Activated CD8-positive, alpha-beta memory T cell treated with anti-CD3 and anti-CD28 coated beads for 1 hour (primary cell): Measurements from ENCODE around the gene IRGQ.
"Not testable (repeated sequence)": the region's sequence is repeated elsewhere in the genome, so short reads cannot be mapped to it uniquely, and the experiment has no call there.

Experiments used
- DNase-seq, 2 donors: peaks; one replicate each; pipeline ENCODE4 v3.0.0-alpha.2; 2020; ENCODE audit warnings: low read depth in 1 of 2; ENCODE audit errors: extremely low read depth in 1 of 2

IRGQ gene

DNA sequence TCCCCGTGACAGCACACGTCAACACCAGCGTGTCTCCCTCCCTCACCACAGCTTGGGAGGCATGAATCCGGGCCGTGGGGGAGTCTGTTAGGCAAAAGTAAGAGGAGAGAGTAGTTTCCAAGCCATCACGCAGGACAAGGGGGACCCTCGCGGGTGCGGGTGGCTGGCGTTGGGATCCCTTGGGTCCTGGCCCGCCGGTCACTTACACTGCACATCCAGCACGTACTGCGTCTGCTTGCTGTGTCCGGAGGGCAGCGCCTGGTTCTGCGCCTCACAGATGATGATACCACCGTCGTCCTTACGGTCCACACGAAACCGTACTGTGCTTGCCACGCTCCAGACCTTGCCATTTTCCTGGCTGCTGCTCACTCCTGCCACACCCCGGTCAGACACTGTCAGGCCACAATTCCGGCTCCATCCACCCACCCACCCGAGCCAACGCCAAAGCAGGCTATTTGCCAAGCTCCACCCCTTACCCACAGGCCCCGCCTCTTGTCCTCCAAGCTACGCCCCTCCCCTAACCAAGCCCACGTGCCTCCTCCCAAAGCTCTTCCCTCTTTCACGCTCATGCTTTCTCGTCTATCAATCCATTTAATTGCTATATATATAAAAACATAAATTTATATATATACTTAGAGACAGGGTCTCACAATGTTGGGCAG lies 30.1 kb upstream of the IRGQ start:
- no peak for DNase-seq

DNA sequence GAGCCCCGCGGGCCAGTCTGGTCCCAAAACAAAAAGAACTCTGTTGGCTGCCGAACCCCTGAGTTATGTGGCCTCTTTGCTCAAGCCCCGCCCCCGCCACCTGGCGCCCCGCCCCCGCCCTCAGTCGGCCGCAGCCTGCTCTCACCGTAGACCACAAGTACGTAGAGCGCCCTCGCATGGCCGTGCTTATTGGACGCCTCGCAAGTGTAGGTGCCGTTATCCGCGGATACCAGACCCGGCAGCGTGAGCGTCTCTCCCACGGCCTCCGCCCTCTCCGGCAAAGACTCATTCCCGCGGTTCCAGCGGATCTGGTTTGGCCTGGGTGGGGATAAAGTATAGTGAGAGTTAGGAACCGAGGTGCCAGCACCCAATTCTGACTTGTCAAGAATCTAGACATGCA lies 29.0 kb upstream of the IRGQ start:
- DNase-seq: peak; percentile 69 to 73

DNA sequence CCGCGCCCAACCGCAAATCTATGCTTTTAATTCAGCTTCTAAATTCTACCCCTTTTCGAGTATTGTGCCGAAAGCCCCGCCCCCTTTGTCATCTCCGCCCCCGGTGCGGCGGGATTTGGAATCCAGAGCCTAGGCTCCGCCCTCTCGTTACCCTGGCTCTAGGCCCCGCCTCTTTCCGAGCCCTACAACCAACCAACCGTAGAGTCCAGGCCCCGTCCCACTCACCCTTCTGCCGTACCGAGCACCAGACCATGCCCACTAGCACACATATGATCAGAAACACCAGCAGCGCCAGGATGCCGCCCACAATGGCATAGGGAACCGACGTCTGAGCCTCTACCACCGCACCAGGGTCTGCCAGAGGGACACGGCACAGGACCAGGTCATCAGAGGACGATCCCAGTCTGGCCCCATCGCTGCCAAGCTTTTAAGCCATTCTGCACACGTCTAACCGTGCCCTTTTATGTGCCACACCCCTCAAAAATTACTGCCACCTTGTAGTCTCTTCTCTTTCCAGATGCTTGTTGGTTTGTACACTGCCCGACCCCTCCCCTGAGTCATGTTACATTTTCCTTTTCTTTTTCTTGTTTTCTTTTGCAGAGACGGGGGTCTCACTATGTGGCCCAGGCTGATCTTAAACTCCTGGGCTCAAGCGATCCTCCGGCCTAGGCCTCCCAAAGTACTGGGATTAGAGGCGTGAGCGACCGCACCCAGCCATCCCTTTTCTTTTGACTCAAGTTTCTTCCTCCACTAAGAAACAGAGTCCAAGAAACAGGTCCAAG lies 28.1 kb upstream of the IRGQ start:
- no peak for DNase-seq

DNA sequence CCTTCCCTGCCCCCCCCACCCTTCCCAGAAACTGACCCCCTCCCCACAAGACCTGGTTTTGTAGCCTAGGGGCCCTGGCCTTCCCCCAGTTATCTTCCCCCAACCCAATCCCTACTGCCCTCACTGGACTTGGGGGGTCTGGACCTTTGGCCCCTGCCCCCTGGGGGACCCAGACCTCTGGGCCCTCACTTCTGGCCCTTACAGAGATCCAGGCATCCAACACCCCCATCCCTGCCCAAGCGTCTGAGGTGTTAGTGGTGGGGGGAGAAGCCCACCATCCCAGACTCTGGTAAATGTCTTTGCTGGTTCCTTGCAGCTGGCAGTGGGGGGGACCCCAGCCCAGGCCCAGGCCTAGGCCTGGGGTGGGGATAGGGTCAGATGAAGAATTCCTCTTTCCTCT lies 27.0 kb upstream of the IRGQ start:
- no peak for DNase-seq

DNA sequence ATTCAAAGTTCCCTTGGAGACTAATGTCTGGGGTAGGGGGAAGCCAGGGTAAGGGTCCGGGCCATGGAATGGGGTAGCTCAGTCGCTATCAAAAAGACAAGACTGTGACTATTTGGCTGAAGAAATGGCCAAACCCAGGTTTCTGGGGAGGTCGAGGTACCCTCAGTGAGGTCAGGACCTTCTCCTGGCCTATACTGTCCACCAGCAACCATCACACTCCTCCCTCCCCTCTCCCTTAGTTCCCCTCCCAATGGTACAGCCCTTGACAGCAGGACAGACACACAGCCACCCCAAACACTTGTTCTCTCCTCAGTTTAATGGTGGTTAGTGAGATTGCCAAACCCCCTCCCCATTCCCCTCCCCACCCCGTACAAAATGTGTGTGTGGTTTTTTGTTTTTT lies 26.1 kb upstream of the IRGQ start:
- no peak for DNase-seq

DNA sequence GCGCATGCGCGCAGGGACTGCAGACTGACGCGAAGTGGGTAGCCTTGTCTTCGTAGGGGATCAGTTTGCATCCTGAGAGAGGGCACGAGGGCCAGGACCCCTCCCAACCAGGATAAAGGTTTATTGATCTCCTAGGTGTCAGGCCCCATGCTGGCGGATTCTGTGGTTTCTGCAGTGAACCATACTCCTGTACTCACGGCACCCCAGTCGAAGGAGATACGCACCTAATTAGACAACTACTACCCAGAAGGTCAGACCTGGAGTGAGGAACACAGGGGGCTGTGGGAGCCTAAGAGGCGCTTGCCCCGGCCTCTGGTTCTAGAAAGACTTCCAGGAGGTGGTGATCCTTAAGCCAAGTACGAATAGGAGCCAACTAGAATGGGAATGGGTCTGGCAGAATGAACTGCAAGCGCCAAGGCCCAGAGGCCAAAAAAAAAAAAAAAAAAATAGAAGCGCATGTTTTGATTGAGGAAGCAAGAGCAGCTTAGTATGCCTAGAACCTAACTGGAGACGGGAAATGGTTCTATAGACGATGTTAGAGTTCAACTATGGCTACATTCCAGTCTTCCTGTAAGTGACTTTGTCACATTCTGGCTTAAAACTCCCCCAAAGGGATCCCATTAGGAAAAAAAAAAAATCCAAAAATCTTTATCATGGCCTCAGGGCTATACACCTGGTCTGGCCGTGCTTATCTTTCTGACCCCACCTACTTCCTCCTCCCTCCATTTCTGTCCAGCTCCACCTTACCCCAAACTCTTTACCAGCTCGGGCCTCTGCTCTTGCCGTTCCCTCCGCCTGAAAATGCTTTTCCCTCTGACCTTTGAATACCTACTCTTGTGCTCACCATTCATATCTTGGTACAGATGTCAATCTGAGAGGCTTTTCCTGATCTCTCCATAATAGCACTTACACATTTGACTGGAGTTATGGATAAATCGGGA lies 24.4 kb upstream of the IRGQ start:
- DNase-seq: peak; percentile 73 to 75

DNA sequence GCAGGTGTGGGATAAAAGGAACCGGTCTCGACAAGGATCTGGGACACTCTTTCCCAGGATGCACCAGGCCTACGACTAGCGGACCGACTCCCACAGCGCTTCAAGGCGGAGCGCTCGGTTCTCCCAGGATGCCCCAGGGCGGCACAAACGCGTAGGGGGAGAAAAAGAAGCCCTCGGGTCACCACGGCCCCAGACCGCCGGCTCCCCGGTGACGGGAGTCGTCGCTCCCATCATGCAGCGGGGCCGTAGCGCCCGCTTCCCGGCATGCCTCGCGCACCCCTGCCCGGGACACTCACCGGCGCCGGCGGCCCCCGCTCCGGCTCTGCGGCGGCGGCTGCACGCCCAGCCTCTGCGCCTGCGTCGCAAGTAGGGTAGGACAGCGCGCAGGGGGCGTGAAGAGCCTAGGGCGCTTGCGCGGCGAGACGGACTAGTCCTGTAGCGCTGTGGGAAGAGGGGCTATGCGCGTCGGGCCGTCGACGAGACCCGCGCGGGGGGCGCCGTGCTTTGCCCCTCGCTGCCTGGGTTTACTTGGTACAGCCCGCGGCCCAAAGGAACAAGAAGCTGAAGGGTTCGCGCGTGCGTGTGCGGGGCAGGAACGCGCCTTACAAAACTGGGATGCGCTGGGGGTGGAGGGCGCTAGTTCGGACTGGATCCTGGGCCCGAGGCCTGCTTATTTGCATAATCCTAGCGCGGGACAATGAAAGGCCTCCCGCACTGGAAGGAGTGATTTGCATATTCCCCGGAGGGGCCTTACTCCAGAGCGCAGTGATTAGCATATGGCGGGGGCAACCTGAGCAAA lies 23.5 kb upstream of the IRGQ start, which contains the start of gene ZNF428:
TSS of gene ZNF428 (minus strand) at position 368 of the 799 bp plus-strand sequence. CDS start 5,325 bp downstream, outside the sequence.
- peak; percentile 63 to 78 for DNase-seq

DNA sequence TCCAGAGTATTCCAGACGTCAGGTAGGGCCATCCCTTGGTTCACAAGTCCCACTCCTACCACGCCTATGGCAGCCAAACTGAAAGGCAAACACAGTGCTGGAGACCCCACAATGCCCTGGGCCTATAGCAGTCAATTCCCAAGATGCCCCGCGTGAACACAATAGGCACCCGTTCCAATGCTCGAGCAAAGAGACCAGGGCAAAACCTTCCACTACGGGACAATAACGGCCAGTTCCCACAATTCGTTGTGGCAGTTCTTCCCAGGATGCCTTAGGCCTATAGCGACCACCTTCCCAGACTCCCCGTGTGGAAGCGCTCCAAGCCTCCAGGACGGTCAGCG lies 23.0 kb upstream of the IRGQ start:
- DNase-seq: no peak

DNA sequence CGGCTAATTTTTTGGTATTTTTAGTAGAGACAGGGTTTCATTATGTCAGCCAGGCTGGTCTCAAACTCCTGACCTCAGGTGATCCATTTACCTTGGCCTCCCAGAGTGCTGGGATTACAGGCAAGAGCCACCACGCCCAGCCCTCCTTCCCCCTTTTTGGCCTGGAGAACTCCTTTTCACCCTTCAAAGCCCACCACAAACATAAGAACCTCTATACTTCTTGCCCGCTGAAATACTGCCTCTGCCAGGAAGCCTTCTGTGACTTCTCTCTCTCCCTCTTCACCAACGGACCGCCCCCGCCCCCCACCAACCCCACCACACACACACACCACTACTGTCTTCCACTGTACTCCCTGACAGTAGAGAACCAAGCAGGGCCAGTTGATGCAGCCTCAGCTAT lies 21.0 kb upstream of the IRGQ start:
- DNase-seq: no peak

DNA sequence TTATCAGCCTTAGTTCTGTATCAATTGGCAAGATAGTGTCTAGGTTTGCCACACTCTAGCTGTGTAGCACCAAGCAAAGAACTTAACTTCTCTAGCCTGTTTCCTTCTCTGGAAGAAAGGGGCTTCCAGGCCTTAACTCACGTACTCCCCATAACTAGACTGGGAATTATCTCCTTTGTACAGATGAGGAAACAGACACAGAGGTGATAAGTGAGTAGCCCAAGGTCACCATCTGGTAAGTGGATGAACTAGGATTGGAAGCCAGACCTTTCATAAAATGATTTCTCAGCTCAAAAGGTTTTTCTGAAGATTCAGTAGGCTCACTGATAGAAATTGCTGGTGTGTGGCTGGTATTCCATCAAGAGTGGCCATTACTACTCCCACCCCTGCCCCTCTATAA lies 20.4 kb upstream of the IRGQ start:
- no peak for DNase-seq

DNA sequence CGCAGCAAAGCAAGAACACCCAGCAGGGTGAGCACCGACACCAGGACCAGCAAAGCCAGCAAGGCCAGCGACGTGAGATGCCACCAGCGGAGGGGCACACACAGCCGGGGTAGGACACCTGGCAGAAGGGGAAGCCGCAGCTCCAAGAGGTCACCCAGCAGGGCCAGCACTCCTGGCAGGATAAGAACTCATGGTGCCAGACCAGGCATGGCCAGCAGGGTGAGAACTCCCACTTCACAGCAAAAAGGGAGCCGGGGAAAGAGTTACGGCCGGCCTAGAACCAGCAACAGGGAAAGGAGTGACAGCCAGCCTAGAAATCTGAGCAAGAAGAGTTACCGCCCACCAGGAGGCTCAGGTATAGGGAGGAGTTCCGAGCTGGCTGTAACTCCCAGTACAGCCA lies 16.4 kb upstream of the IRGQ start:
- no peak for DNase-seq

DNA sequence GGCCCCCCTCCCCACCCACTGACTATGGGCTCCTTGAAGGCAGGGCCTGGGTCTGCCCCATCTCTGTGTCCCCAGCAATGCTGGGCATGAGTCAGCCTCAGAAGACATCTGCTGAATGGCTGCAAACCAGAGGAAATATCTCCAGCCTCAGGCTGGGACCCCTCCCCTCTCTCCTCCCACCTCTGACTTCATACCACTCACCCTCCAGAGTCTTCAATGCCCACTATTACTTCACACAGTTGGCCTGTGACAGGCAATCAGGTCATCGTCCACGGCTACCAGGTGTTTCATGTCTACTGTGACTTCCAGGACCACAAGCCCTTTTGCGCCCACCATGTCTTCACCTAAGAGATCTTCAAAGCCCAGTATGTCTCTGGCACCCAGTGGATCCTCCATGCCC lies 15.9 kb upstream of the IRGQ start, which contains the start of gene SRRM5:
TSS of gene SRRM5 (plus strand) at position 301 of the 400 bp plus-strand sequence. CDS start at position 335, 34 bp downstream.
- no peak for DNase-seq

DNA sequence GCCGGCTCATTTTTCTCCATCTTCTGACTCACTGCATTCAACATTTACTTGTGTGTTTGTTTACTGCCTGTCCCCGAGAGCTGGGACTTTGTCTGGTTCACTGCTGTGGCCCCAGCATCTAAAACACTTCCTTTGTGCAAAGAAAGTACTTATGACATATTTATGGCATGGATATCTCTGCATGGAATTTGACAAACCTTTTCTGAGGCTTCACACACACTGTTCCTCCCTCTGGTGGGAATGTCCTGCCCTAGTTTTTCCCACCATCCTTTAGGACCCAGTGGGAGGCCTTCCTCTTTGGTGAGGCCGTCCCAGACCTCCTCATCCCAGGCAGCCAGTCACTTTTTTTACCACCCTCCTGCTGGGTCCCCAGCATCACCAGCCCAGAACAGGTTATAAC lies 14.6 kb upstream of the IRGQ start:
- DNase-seq: no peak

DNA sequence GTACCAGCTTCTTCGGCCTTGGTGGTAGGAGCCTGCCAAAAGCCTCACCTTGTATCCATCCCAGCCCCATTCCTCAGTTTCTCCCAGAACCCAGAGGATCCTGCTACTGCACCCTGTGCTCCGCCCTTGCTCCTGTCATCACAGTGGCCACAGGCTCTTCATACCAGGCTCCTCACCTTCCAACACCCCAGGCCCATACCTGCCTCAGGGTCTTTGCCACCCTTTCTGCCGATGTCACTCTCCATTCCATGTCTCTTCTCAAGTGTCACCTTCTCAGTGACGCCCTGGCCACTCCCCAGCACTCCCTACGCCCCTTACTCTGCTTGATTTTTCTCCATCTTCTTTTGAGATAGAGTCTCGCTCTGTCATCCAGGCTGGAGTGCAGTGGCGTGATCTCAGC lies 13.9 kb upstream of the IRGQ start:
- no peak for DNase-seq

DNA sequence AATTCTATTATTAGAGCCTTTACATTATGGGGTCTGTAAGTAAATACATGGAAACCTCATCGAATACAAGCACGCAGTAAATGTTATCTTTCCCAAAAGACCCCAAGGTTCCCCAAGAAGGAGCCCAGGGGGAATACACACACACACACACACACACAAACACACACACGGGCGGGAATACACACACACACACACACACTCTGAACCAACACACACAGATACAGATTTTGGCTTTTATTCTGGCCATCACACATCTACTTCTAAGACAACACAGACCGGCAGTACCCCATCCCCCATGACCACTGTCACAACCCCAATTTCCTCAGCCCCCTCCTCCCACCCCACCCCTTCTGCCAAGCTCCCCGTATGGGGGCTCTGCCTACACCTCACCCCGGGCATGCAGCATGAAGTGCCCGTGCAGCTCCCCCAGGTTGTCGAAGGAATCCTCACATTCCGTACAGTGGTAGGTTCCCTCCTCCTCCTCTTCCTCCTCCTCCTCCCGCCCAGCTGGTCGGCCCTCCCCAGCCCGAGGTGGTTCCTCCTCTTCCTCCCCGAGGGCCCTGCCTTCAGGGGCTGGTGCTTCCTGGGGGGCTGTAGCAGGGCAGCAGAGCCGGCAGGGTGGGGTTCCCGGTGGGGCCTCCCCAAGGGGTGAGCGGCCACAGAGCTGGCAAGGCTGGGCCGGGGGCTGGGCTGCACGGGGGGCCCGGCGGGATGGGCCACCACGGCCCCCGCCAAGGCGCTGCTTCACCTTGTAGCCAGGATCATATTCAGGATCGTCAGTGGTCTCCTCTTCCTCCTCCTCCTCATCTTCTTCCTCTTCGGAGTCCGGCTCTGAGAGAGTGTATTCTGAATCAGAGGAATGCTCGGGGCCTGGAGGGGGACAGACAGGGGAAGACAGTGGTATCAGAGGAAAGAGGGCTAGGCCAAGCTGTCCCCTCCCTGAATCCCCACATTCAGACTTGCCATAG lies 11.6 kb upstream of the IRGQ start:
- DNase-seq: no peak

DNA sequence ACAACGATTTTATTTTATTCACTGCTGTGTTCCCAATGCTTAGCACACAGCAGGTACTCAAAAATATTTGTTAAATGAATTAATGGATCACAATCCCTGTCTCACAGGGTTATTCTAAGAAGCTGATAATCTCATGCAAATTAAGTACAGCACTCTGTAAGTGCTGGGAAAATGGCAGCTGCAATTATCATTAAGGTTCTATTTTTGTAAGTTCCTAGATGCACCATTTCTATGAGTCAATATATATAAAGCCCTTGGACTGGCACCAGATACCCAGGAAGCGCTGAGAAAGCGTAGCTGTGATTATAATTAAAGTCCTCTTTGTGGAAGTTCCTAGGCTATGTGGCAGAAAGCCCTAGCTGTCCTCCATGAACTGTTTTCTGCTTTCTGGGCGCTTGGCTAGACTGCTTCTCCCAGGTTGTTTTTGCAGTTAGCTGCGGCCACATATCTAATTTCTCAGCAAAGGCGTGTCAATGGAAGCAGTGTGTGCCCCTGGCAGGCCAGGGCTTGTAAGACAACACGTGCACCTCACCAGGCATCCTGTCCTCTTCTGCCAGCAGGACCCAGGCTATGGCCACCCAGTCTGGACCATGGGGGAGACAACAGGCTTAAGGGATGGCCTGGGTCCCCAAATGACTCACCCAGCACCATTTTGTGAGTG lies 10.8 kb upstream of the IRGQ start:
- no peak for DNase-seq

DNA sequence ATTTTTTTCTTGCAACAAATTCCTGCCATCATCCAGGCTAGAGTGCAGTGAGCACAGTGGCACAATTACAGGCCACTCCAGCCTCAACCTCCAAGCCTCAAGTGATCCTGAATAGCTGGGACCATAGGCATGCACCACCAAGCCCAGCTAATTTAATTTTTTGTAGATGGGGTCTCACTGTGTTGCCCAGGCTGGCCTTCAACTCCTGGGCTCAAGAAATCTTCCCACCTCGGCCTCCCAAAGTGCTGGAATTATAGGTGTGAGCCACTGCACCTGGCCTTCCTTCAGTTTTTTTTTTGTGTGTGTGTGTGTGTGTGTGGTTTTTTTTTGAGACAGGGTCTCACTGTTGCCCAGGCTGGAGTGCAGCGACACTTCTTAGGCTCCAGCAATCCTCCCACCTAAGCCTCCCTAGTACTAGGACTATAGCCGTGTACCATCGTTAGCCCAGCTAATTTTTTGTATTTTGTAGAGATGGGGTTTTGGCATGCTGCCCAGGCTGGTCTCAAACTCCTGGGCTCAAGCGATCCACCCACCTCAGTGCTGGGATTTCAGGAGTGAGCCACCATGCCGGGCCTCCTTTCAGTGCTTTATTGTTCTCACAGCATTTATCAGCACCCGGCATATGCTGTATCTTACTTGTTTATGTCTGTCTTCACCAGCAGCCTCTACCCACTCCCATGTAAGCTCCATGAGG lies 10.1 kb upstream of the IRGQ start:
- no peak for DNase-seq

DNA sequence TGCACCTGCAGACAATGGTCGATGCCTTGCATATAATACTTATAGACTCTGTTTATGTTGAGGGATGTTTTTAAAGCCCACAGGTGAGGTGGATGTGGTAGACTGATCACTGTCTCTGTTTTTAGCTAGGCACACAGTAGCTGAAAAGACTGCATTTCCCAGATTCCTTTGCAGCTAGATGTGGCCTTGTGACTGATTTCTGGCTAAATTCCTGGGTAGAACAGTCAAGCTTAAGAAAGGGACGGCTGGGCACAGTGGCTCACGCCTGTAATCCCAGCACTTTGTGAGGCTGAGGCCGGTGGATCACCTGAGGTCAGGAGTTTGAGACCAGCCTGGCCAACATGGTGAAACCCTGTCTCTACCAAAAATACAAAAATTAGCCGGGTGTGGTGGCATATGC lies 4.4 kb upstream of the IRGQ start:
- not testable (repeated sequence) for DNase-seq
